H9 (cell line): ENCODE data around the gene SYNE4. TPM values are rescaled to one million over a fixed set of nuclear protein-coding genes. Genes with fewer than 3 reads are reported as not detected.

Experiments used
- DNase-seq: peaks from one replicate; pipeline ENCODE4 v3.0.0-alpha.2; 2017
- H2AFZ ChIP-seq: one replicate; pipeline ENCODE4 v1.6.1; 2013; ENCODE audit warnings: mild to moderate bottlenecking, low read length, control low read depth, moderate library complexity
- H2AK5ac ChIP-seq: 2 replicates; pipeline ENCODE4 v1.6.1; 2013; ENCODE audit warnings: low read length, control low read depth, mixed read lengths; ENCODE audit not compliant: insufficient read length
- H2BK120ac ChIP-seq: one replicate; pipeline ENCODE4 v1.6.1; 2013; ENCODE audit warnings: low read depth, mild to moderate bottlenecking, low read length, control low read depth, inconsistent platforms; ENCODE audit not compliant: poor library complexity, severe bottlenecking
- H2BK12ac ChIP-seq: 2 replicates; pipeline ENCODE4 v1.6.1; 2013; ENCODE audit warnings: low read length, control low read depth, mixed read lengths, low read depth; ENCODE audit not compliant: insufficient read length
- H2BK15ac ChIP-seq: 2 replicates; pipeline ENCODE4 v1.6.1; 2013; ENCODE audit warnings: low read depth, low read length, control low read depth
- H2BK20ac ChIP-seq: one replicate; pipeline ENCODE4 v1.6.1; 2013; ENCODE audit warnings: low read depth, mild to moderate bottlenecking, low read length, control low read depth, inconsistent platforms; ENCODE audit not compliant: poor library complexity, severe bottlenecking
- H2BK5ac ChIP-seq: 2 replicates; pipeline ENCODE4 v1.6.1; 2013; ENCODE audit warnings: low read length, control low read depth, mixed read lengths; ENCODE audit not compliant: insufficient read length
- H3K14ac ChIP-seq: 2 replicates; pipeline ENCODE4 v1.6.1; 2013; ENCODE audit warnings: low read length, control low read depth; ENCODE audit not compliant: insufficient read depth
- H3K18ac ChIP-seq: 2 replicates; pipeline ENCODE4 v1.6.1; 2013; ENCODE audit warnings: low read depth, mild to moderate bottlenecking, mixed read lengths, low read length, control low read depth; ENCODE audit not compliant: insufficient read length
- H3K23ac ChIP-seq: 2 replicates; pipeline ENCODE4 v1.6.1; 2013; ENCODE audit warnings: low read length, control low read depth, mixed read lengths, low read depth; ENCODE audit not compliant: insufficient read length
- H3K23me2 ChIP-seq: 2 replicates; pipeline ENCODE4 v1.6.1; 2013; ENCODE audit warnings: low read depth, mild to moderate bottlenecking, mixed read lengths, low read length, control low read depth; ENCODE audit not compliant: insufficient read length, poor library complexity, severe bottlenecking
- H3K27ac ChIP-seq: 2 replicates; pipeline ENCODE4 v1.5.1; 2013; ENCODE audit warnings: low read length, control low read depth, mixed read lengths, low read depth; ENCODE audit not compliant: insufficient read length
- H3K27me3 ChIP-seq: 2 replicates; pipeline ENCODE4 v1.6.1; 2013; ENCODE audit warnings: low read length, control low read depth, inconsistent platforms; ENCODE audit not compliant: insufficient read depth
- H3K4ac ChIP-seq: 2 replicates; pipeline ENCODE4 v1.6.1; 2013; ENCODE audit warnings: low read depth, mild to moderate bottlenecking, control low read depth, inconsistent platforms, low read length, moderate library complexity
- H3K4me1 ChIP-seq: 2 replicates; pipeline ENCODE4 v1.6.1; 2013; ENCODE audit warnings: low read length, control low read depth, inconsistent platforms; ENCODE audit not compliant: insufficient read depth
- H3K4me2 ChIP-seq: 2 replicates; pipeline ENCODE4 v1.6.1; 2013; ENCODE audit warnings: low read length, control low read depth, mixed read lengths; ENCODE audit not compliant: insufficient read length, insufficient read depth
- H3K56ac ChIP-seq: 2 replicates; pipeline ENCODE4 v1.6.1; 2013; ENCODE audit warnings: low read depth, mild to moderate bottlenecking, mixed read lengths, low read length, control low read depth; ENCODE audit not compliant: insufficient read length
- H3K79me1 ChIP-seq: 2 replicates; pipeline ENCODE4 v1.6.1; 2013; ENCODE audit warnings: low read depth, mild to moderate bottlenecking, moderate library complexity, low read length, control low read depth, inconsistent platforms; ENCODE audit not compliant: insufficient read depth, poor library complexity, severe bottlenecking
- H3K79me2 ChIP-seq: 2 replicates; pipeline ENCODE4 v1.6.1; 2013; ENCODE audit warnings: low read length, control low read depth, inconsistent platforms; ENCODE audit not compliant: insufficient read depth
- H3K9ac ChIP-seq: 2 replicates; pipeline ENCODE4 v1.6.1; 2013; ENCODE audit warnings: low read length, control low read depth, mixed read lengths; ENCODE audit not compliant: insufficient read length; ENCODE audit errors: extremely low read depth
- H3K9me3 ChIP-seq: one replicate; pipeline ENCODE4 v1.6.1; 2013; ENCODE audit warnings: low read depth, low read length, inconsistent platforms; ENCODE audit not compliant: control insufficient read depth
- H3T11ph ChIP-seq: one replicate; pipeline ENCODE4 v1.6.1; 2013; ENCODE audit warnings: mild to moderate bottlenecking, low read length, control low read depth, inconsistent platforms
- H4K20me1 ChIP-seq: one replicate; pipeline ENCODE4 v1.6.1; 2013; ENCODE audit not compliant: control insufficient read depth, insufficient read length, insufficient read depth
- H4K5ac ChIP-seq: 2 replicates; pipeline ENCODE4 v1.6.1; 2013; ENCODE audit warnings: low read depth, mild to moderate bottlenecking, mixed read lengths, low read length, control low read depth; ENCODE audit not compliant: insufficient read length
- H4K8ac ChIP-seq: replicated peaks from 2 replicates; pipeline ENCODE4 v1.6.1; 2013; ENCODE audit warnings: low read length, control low read depth, mixed read lengths, low read depth; ENCODE audit not compliant: insufficient read length
- H4K91ac ChIP-seq: 2 replicates; pipeline ENCODE4 v1.6.1; 2013; ENCODE audit warnings: low read depth, mild to moderate bottlenecking, moderate library complexity, mixed read lengths, low read length, control low read depth; ENCODE audit not compliant: insufficient read length
- H3K27ac Mint-ChIP-seq, 3 experiments: 2 replicates in 2 of 3; 3 replicates in 1 of 3; pipeline ENCODE4 v1.8.0; 2020 to 2021; ENCODE audit warnings: mixed read lengths in 3 of 3, mild to moderate bottlenecking in 1 of 3, moderate library complexity in 1 of 3
- H3K27me3 Mint-ChIP-seq: 2 replicates; pipeline ENCODE4 v1.8.0; 2021; ENCODE audit warnings: low read depth, mild to moderate bottlenecking, moderate library complexity, mixed read lengths
- H3K36me3 Mint-ChIP-seq, 3 experiments: 2 replicates in 2 of 3; 3 replicates in 1 of 3; pipeline ENCODE4 v1.8.0; 2020 to 2021; ENCODE audit warnings: low read depth in 3 of 3, mixed read lengths in 3 of 3; ENCODE audit not compliant: insufficient read depth in 1 of 3
- H3K4me1 Mint-ChIP-seq, 2 experiments: 2 replicates each; pipeline ENCODE4 v1.8.0; 2020; ENCODE audit warnings: mixed read lengths in 2 of 2
- H3K4me3 Mint-ChIP-seq, 2 experiments: 2 replicates in 1 of 2; 3 replicates in 1 of 2; pipeline ENCODE4 v1.8.0; 2020 to 2021; ENCODE audit warnings: mild to moderate bottlenecking in 2 of 2, mixed read lengths in 2 of 2, moderate library complexity in 1 of 2
- H3K9me3 Mint-ChIP-seq, 2 experiments: 2 replicates in 1 of 2; 3 replicates in 1 of 2; pipeline ENCODE4 v1.8.0; 2020; ENCODE audit warnings: mild to moderate bottlenecking in 2 of 2, mixed read lengths in 2 of 2, moderate library complexity in 1 of 2
- CTCF ChIP-seq: fragments of 200-600 bp; sonication (generic); conservative IDR thresholded peaks from 3 replicates; pipeline ENCODE4 v1.8.0; 2021; ENCODE audit warnings: antibody characterized with exemption, mild to moderate bottlenecking
- WGBS: extraction: QIAGEN DNeasy Blood & Tissue Kit; methylation state at CpG from one replicate; pipeline ENCODE4 v1.1.7; 2013; ENCODE audit warnings: missing lambda C conversion rate, low lambda C conversion rate, mixed read lengths; ENCODE audit not compliant: insufficient read length; ENCODE audit errors: extremely low coverage; 5-methylcytosine and 5-hydroxymethylcytosine counted together
- total RNA-seq: library from RNA; stranded (reverse); gene quantifications from 2 replicates; pipeline ENCODE4 v1.2.1, GENCODE V29; 2021

SYNE4 gene
- total RNA-seq, 1 experiment from 2014 or later: 19.2 TPM

- Histone ChIP-seq H3K79me2 (no peaks in the 10 kb centered on the region), H2BK120ac (no peak overlapping the region), H2BK20ac (no peak overlapping the region), H3K9me3 (no peaks in the 10 kb centered on the region), H2BK15ac (no peak overlapping the region), H4K5ac (no peak overlapping the region), H2AFZ (no peak overlapping the region), H3K18ac (no peak overlapping the region), H3K4me2 (no peak overlapping the region), H2AK5ac (no peak overlapping the region), H4K8ac (no peak overlapping the region), H3K4ac (no peak overlapping the region), H4K91ac (no peak overlapping the region), H3K4me1 (no peaks in the 10 kb centered on the region), H3K9ac (no peak overlapping the region), H3K79me1 (no peaks in the 10 kb centered on the region), H2BK5ac (no peak overlapping the region), H3K27ac (no peak overlapping the region), H3K56ac (no peak overlapping the region), H4K20me1 (no peaks in the 10 kb centered on the region), H3K14ac (no peak overlapping the region), H3T11ph (no peak overlapping the region), H3K27me3 (no peaks in the 10 kb centered on the region), H2BK12ac (no peak overlapping the region), H3K23me2 (no peaks in the 10 kb centered on the region), H3K23ac (no peak overlapping the region)
- no CpG with 5 or more reads among the region's 5 CpGs for WGBS
- Mint-ChIP-seq H3K27me3 (no peaks in the 10 kb centered on the region; the same call in 1 of the 2 replicates), H3K9me3 (no peaks in the 10 kb centered on the region; a peak in 1 of 5 replicates), H3K4me3 (no peak overlapping the region), H3K4me1 (no peaks in the 10 kb centered on the region), H3K27ac (no peak overlapping the region; a peak in 1 of 7 replicates), H3K36me3 (peaks cover 11 to 51% (median 42%) of the 10 kb centered on the region in 3 experiments)
- no peak for DNase-seq
- TF ChIP-seq CTCF: no peak
These were observed 14.8 kb upstream of the SYNE4 start for GRCh38 chr19:36023432-36023831.
